Colon (tissue), 2 donors: Measurements from ENCODE around the gene NCBP2L.
A peak's percentile ranks its signal among the peaks of the same experiment; 100 is the strongest.

Experiments used
- FAIRE-seq: peaks from 2 replicates; lab custom pipeline; 2012; peaks lifted over from hg19 to GRCh38; lab: Jason Lieb, UNC
- donor health status: control.
- donor health status: control.

The NCBP2L gene

DNA sequence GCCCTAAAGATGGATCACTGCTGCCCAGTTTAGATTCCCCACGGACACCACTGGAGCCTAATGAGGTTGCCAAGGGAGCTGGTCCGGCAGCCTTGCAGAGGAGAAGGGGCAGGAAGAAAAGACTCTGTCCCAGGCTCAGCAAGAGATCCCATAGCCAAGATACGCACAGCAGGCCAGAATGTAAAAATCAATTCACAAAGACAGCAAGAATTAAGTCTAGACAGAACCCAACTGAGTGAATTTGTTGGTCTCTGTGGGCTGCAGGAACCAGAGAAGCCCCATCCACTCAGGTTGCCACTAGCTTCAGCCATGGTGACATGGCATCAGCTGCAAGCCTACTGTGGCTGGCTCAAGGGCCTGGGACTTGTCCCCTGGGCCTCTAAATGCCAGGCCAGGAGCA is 24.8 kb upstream of the NCBP2L start:
- FAIRE-seq: no peak

DNA sequence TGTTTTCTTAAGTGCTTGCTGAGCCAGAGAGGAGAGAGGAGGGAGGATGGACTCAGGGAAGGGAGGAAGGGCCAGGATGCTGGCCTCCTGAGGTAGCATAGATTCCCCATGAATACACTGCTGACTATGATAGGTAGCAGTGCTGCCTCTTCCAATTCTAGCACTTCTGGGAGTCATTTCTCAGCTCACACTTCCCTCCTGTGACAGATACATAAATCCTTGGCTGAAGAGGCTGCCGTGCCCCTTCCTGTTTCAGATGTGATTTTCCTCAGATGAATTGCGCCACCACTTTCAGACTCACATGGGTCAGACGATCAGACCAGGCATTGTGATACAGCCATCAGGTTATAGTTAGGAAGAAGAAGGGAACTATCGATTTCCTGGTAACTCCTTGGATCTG is 24.3 kb upstream of the NCBP2L start:
- FAIRE-seq: no peak

GRCh38 chrX:107755721-107756120 is 21.8 kb upstream of the NCBP2L start:
- FAIRE-seq: no peak

GRCh38 chrX:107758231-107758766 is 19.2 kb upstream of the NCBP2L start:
- FAIRE-seq: no peak

DNA sequence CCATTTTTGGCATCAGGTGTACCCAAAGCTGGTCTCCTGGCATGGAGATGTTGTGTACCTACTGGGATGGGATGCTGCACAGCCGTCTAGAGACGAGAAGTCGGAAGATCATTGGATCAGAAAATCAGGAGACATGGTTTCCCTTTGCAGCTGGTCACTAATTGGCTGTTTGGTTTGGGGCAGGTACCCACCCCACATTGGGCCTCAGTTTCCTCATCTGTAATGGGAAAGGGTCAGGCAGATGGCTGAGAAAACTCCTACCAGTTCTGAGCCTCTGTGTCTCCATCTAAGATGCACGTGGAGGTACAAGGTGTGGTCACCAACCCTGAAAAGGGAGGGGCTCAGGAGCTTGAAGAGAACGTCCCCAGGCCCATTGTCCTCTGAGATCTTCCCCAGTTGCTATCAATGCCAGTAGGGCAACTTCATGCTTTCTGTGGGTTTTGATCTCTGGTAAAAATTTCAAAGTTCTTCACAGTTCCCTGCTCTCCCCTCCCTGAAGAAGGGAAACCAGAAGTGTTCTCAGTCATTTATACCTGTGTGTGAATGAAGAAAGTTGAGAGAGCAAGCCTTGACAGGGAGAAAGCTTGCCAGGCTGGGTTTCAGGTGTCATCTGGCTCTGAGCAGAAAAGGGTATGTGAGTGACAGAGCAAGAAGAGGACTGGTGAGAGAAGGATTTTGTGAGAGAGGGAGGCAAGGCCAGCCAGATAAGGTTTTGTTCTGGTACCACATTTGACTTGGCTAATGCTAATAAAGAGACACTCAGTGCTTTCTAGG is 17.0 kb upstream of the NCBP2L start:
- no peak for FAIRE-seq

- FAIRE-seq: no peak
These were observed 13.9 kb upstream of the NCBP2L start for GRCh38 chrX:107763647-107764046.

- no peak for FAIRE-seq
These were observed 12.5 kb upstream of the NCBP2L start for GRCh38 chrX:107764845-107765608.

GRCh38 chrX:107766470-107767150 is 10.9 kb upstream of the NCBP2L start:
- no peak for FAIRE-seq

DNA sequence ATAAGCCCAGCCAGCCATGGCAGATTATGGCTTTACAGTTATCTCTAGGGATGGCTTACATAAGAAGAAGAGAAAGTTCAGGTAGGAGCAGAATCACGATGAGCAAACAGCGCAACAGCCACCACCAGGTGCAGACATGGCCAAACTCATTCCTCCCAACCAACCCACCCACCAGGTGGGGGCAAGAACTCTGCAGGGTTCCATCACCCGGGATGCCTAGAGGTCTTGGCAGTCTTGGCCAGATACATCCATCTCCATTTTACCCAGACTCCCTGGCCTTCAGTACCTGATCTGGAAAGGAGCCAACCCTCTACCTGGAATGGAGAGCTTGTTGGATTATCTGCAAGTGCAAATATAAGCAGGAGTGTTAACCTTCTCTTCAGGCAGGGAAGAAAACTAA is 9.5 kb upstream of the NCBP2L start:
- FAIRE-seq: no peak

GRCh38 chrX:107769581-107770317 is 7.8 kb upstream of the NCBP2L start:
- no peak for FAIRE-seq

- FAIRE-seq: no peak
These were observed 4.3 kb upstream of the NCBP2L start for GRCh38 chrX:107773206-107773605.

DNA sequence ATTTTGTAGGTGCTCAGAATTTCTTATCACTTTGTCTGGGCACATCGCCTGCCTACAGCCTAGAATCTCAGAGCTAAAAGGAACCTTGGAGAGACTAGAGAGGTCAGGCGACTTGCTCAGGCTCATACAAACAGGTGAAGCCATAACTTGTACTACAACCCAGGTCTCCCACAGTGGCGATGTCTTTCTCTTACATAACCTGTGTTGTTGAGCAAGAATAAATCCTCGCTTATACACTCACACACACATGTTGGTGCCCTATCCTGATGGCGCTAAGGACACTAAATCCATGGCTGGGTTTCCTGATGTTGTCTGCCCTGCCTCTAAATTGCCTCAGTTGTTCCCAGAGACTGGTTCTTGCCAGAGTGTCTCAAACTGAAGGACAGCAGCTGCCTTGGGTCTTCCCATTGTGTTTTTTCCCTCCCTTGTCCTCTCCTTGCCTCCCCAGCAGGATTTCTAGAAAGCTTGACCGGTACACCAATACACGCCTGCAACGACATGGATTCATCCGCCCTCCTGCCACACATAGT is 3.6 kb upstream of the NCBP2L start:
- no peak for FAIRE-seq

DNA sequence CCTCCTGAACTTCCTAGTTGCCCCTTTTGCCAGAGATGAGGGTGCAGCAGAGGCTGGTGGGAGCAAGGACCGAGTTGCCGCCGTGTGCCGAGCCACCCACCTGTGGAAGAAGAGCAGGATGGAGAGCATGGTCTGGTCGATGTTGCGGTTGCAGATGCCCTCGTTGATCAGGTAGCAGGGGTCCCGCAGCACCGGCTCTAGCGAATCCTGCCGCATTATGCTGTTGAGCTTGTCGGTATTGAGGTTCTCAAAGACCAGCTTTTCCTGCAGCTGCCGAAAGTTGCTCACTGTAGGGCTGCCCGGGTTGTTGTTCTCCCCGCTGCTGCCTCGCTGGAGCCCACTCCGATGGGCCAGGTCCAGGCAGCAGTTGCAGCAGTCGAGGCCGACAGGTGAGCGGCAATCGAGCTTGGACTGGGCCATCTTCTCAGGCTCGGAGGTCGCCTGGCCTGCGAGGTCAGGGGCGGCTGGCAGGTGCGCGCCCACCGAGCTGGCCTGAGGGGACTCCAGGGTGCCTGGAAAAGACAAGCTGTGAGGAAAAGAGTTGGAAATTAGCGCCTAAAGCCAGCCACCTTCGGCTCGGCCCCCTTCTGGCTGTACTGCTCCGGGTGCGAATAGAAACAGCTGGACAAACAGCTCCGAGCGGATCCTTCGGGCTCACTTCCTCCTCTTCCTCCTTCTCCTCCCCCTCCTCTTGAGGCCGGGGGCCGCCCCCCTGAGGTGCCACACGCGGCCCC is 2.4 kb upstream of the NCBP2L start:
- FAIRE-seq: no peak

DNA sequence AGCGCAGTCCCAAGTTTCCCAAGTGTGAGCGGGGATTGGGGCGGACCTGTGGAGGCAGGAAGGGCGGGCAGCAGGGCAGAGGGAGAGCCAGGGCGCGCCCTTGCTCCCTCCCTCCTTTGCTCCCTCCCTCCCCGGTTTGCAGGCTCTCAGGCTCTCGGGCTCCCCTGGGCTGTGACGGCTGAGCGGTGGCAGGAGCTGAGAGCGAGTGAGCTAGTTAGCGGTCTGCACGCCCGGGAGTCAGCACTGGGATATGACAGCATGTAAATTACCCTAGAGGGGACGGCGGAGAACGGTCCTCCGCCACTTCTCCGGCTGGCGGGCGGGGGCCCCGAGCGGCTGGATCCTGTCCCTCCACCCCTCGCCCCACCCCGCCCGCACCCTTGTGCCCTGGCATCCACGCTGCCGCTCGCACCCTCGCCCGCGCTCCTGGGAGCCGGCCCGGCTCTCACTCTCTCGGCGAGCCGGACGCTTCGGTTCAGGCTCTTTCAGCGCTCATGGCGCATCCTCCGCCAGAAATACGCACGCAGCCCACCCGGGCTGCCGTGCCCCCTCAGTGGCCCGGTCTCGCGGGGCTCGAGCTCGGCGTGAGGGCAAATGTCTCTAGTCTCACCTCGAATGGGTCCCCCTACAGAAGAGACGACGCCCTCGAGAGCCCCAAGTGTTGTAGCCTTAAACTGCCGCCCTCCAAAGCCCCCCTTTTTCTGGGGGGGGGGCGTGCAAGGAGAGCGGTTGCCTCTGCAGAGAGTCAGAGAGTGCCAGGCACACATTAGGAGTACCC is 1.6 kb upstream of the NCBP2L start, which contains the start of gene TSC22D3:
TSC22D3 (minus strand) TSS at position 54 of the 778 bp plus-strand sequence. CDS start 368 bp downstream, outside the sequence.
- no peak for FAIRE-seq

DNA sequence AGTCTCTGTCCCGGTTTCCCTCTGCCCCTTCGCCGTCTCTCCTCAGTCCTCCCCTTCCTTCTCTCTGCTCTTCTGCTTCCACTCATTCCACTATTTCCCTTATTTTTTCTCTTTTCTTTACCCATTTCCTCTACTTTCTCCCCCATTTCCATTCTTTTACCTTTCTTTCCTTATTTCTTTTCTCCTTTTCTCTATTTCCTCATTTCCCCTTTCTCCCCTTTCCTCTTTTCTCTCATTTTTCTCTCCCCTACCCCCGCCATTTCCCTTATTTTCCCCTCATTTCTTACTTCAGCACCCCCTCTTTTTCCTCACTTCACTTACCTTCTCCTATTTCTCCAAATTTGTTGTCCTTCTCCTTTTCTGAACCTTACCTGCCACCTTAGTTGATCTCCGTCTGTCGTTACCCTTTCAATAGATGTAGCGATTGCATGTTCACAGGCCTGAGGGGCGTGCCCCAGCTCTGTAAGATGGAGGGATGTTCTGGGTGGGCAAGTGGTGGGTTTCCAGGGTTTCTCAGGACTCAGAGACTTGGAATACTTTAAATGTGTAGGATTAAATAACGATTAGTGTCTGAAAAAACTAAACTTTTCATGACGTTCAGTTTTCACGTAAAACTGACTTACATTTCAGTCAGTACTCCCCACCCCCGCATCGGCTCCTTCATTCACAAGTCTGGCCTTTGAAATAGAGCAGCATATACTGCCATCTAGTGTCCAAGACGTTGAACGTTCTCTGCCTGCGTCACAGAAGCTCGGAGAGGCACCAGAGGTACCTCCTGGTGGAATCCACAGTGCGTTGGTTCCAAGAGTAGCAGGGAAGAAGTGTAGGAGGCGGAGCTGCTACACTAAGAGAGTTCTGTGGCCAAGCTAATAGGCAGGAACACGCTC is 641 bp upstream of the NCBP2L start:
- peak; percentile 90 for FAIRE-seq

- no peak for FAIRE-seq
These were observed 3.0 kb downstream of the NCBP2L start for GRCh38 chrX:107780525-107780924.

- no peak for FAIRE-seq
These were observed 10.3 kb downstream of the NCBP2L start for GRCh38 chrX:107787827-107788226.

- no peak for FAIRE-seq
These were observed 26.9 kb downstream of the NCBP2L start for GRCh38 chrX:107804427-107804826.

GRCh38 chrX:107805179-107805578 is 27.6 kb downstream of the NCBP2L start:
- FAIRE-seq: no peak
